Fibroblast of lung (primary cell): Measurements from ENCODE around the gene FHOD3.

ENCODE experiments used
- EZH2 ChIP-seq: IDR thresholded peaks from 2 replicates; pipeline ENCODE4 v1.5.1; 2012; ENCODE audit warnings: low read length, control low read depth, mild to moderate bottlenecking; ENCODE audit errors: missing control alignments
- TF ChIP-seq, protein P1 (sequence below), 2 donors: IDR thresholded peaks in 1 of 2; conservative IDR thresholded peaks in 1 of 2; 1 replicate in 1 of 2; 2 replicates in 1 of 2; pipeline ENCODE4 v1.5.1; 2011 to 2012; ENCODE audit warnings: low read length in 2 of 2, control low read depth in 1 of 2, inconsistent platforms in 1 of 2, low read depth in 1 of 2, mild to moderate bottlenecking in 1 of 2

DNA sequence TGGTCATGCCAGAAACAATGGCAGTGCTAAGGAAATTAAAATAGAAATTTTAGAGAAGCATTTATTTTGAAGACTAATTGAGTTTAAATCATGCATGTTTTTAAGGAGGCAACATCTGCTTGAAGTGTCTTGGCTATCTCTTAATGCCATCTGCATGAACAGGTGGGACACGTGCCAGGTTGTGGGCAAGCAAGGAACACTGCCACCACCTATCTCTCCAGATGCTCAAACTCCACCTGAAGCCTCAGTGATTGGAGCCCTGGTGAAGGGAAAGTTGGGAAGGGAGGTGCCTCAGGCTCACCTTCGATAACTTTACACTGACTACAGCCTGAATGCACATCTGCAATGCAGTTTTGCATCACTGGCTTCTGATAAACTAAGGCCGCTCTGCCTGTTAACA lies 439.8 kb downstream of the FHOD3 start:
- TF ChIP-seq, protein P1, sequence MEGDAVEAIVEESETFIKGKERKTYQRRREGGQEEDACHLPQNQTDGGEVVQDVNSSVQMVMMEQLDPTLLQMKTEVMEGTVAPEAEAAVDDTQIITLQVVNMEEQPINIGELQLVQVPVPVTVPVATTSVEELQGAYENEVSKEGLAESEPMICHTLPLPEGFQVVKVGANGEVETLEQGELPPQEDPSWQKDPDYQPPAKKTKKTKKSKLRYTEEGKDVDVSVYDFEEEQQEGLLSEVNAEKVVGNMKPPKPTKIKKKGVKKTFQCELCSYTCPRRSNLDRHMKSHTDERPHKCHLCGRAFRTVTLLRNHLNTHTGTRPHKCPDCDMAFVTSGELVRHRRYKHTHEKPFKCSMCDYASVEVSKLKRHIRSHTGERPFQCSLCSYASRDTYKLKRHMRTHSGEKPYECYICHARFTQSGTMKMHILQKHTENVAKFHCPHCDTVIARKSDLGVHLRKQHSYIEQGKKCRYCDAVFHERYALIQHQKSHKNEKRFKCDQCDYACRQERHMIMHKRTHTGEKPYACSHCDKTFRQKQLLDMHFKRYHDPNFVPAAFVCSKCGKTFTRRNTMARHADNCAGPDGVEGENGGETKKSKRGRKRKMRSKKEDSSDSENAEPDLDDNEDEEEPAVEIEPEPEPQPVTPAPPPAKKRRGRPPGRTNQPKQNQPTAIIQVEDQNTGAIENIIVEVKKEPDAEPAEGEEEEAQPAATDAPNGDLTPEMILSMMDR (conservative IDR thresholded peaks at IDR 0.05 in 1 of 2, IDR thresholded peaks at IDR 0.05 in 1 of 2; ENCODE audit: low read depth in 1 of 2, low read length in 2 of 2): no peak
- TF ChIP-seq EZH2: no peak
